Lower leg skin (tissue), 4 donors: ENCODE results near the gene NTM. TPM values are rescaled to one million over a fixed set of nuclear protein-coding genes. Genes with fewer than 3 reads are reported as not detected.
A peak's percentile ranks its signal among the peaks of the same experiment; 100 is the strongest.

Experiments
- DNase-seq, 2 donors: peaks; one replicate each; pipeline ENCODE4 v3.0.0-alpha.2; 2019; ENCODE audit warnings: low spot score in 2 of 2
- H3K4me3 ChIP-seq: fragments of 200-600 bp; sonication (generic); 2 replicates; pipeline ENCODE4 v1.5.1; 2017; ENCODE audit warnings: mild to moderate bottlenecking, low read depth; ENCODE audit not compliant: poor library complexity, severe bottlenecking
- POLR2A ChIP-seq, 2 donors: fragments of 450-650 bp; IDR thresholded peaks; one replicate each; pipeline ENCODE4 v1.6.1; 2016 to 2017; ENCODE audit warnings: antibody characterized with exemption in 2 of 2, mild to moderate bottlenecking in 1 of 2, moderate library complexity in 1 of 2
- WGBS, 2 donors: methylation state at CpG; one replicate each; pipeline ENCODE4 v1.1.5; 2018; 5-methylcytosine and 5-hydroxymethylcytosine counted together
- intact Hi-C: fragments of 100-400 bp; cut with DNase I; formaldehyde crosslinking; loops from one replicate; pipeline ENCODE4 v1.15.0; 2023; ENCODE audit warnings: low total_unique reads
- total RNA-seq, 4 donors: library from RNA; depleted of rRNA; stranded (reverse); fragments of >200 nt; gene quantifications; one replicate each; pipeline ENCODE4 v1.1.0, GENCODE V29; 2016
- TF ChIP-seq, protein P1 (sequence below), 3 donors: fragments of 450-650 bp; IDR thresholded peaks; one replicate each; pipeline ENCODE4 v1.5.1; 2016; ENCODE audit warnings: antibody characterized with exemption in 3 of 3, mild to moderate bottlenecking in 3 of 3, moderate library complexity in 2 of 3

NTM gene
- total RNA-seq, 4 donors from 2014 or later: 2.8 to 5.7 (median 4.9) TPM

- H3K4me3 ChIP-seq: no peak overlapping the region
- peak in 1 of 2 donors; percentile 48 for DNase-seq
- intact Hi-C loops: no loop called here
- WGBS, 2 donors: 60 to 67% methylated on average over 12 of the region's 12 CpGs
- TF ChIP-seq, protein P1, sequence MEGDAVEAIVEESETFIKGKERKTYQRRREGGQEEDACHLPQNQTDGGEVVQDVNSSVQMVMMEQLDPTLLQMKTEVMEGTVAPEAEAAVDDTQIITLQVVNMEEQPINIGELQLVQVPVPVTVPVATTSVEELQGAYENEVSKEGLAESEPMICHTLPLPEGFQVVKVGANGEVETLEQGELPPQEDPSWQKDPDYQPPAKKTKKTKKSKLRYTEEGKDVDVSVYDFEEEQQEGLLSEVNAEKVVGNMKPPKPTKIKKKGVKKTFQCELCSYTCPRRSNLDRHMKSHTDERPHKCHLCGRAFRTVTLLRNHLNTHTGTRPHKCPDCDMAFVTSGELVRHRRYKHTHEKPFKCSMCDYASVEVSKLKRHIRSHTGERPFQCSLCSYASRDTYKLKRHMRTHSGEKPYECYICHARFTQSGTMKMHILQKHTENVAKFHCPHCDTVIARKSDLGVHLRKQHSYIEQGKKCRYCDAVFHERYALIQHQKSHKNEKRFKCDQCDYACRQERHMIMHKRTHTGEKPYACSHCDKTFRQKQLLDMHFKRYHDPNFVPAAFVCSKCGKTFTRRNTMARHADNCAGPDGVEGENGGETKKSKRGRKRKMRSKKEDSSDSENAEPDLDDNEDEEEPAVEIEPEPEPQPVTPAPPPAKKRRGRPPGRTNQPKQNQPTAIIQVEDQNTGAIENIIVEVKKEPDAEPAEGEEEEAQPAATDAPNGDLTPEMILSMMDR (IDR thresholded peaks at IDR 0.05): no peak
- no peak for TF ChIP-seq POLR2A (IDR thresholded peaks at IDR 0.05)
Observed at GRCh38 chr11:131582021-131582525, 211.7 kb downstream of the NTM start.

DNA sequence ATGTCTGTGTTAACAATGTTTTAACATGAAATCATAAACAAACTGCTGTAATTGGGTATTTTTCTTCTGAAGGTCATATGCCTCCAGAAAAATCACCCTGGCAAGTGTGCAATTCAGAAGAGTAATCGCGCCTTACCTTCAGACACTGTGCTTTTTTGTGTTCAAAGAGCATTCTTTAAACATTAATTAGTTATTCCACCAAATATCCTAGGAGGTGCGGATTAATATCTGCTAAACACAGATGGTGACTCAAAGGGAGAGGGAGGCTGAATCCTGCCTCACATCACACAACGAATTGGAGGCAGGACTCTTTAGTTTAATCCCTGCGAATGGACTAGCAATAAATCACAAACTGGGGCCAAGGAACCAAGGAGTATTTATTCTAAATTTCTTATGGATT lies 213.0 kb downstream of the NTM start:
- peak in 1 of 2 donors; percentile 37 for DNase-seq
- intact Hi-C loops: no loop called here
- H3K4me3 ChIP-seq: no peak overlapping the region
- 73 to 79% methylated on average over 5 of the region's 5 CpGs for WGBS, 2 donors
- TF ChIP-seq, protein P1 (IDR thresholded peaks at IDR 0.05): no peak
- TF ChIP-seq POLR2A (IDR thresholded peaks at IDR 0.05): no peak

DNA sequence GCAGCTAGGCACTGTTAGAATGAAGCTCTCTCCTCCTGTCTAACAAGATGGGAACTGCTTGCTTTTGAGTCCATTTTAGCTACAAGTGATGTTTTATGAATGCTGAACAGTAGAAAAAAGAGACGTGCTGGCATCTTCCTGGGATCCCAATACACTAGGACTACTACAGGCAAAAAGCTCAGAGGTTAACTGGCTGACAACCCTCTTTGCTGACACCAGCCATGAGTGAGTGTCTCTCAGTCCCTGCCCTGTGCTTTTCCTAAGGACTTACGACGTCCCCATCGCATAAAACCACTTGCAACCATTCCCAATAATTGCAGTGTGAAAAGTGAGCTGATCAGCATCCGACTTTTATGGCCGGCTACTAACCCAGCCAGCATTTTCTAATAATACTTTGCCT lies 213.5 kb downstream of the NTM start:
- H3K4me3 ChIP-seq: no peak overlapping the region
- 63 to 67% methylated on average over 6 of the region's 6 CpGs for WGBS, 2 donors
- peak in 1 of 2 donors; percentile 2 for DNase-seq
- TF ChIP-seq POLR2A (IDR thresholded peaks at IDR 0.05): no peak
- TF ChIP-seq, protein P1 (IDR thresholded peaks at IDR 0.05): no peak
- intact Hi-C loops: no loop called here

DNA sequence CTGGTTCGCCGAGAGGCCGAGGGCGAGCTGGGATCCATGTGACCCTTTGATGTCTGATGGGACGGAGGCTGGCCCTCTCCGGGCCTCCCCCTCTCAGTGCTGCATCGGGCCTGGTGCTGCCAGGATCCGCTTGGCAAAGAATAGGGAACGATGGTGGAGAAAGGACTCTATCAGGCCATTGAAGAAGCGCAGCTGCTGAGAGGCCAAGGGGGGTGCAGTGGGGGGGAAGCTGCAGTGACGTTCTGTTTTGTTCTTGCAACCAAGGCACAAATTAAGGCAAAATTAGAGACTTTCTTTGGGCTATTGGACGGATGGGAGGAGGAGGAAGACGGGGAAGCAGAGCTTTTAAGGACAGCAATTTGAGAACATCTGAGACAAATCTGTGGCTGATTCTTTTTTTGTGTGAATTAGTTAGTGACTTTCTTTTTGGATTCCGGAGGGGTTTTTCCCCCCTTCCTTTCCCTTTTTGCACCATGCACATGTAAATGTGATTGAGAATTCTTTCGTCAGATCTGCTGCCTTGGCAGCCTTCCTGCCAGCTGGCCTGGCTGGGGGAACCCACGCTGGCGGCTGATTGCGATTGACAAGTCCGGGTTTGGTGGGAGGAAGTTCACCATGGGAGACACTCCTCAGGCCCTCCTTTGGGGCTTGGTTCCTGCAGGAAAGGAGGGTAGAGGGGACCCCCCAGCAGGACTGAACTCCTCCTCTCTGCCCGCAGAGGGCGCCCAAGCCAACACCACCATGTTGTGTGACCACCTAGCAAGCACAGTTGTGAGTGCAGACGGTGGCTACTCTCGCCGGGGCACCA lies 214.6 kb downstream of the NTM start:
- DNase-seq: peak in 1 of 2 donors; percentile 72
- no peak overlapping the region for H3K4me3 ChIP-seq
- intact Hi-C loops: no loop called here
- 55% methylated on average over 23 to 24 of the region's 24 CpGs for WGBS, 2 donors
- TF ChIP-seq, protein P1 (IDR thresholded peaks at IDR 0.05): no peak
- TF ChIP-seq POLR2A (IDR thresholded peaks at IDR 0.05): no peak

DNA sequence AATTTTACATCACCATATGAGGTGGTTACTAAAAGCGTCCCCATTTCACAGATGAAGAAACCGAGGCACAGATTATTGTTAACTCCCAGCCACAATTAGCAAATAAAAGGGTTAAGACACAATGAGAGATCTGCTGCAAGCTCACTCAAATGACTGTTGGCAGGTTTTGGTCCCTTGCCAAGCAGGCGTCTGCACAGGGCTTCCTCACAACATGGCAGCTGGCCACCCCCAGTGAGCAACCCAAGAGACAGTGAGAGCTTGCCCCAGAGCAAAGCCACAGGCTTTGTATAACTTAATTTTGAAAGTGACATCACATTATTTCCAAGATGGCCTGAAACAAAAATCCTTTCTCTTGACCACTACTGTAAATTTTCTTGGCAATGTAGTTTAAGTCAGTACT lies 217.6 kb downstream of the NTM start:
- intact Hi-C loops: no loop called here
- DNase-seq: no peak
- WGBS, 2 donors: 75 to 87% methylated on average over 3 of the region's 3 CpGs
- H3K4me3 ChIP-seq: no peak overlapping the region
- no peak for TF ChIP-seq POLR2A (IDR thresholded peaks at IDR 0.05)
- TF ChIP-seq, protein P1 (IDR thresholded peaks at IDR 0.05): no peak
